Naive thymus-derived CD4-positive, alpha-beta T cell (primary cell): ENCODE results near the gene MALAT1. TPM values are rescaled to one million over a fixed set of nuclear protein-coding genes. Genes with fewer than 3 reads are reported as not detected.
A peak's percentile ranks its signal among the peaks of the same experiment; 100 is the strongest.

ENCODE experiments used
- ATAC-seq: fragments of 150-1000 bp; cut with Tn5 transposase; 2 replicates; pipeline ENCODE4 v1.10.0; 2021; ENCODE audit warnings: mild to moderate bottlenecking, moderate library complexity
- CTCF ChIA-PET: fragments of 350-600 bp; sonication (Branson Sonifier 250); formaldehyde crosslinking; loops from one replicate; lab custom pipeline; 2021; ENCODE audit warnings: antibody characterized with exemption; lab: Charles Lee
- POLR2A ChIA-PET: fragments of 350-600 bp; sonication (Branson Sonifier 250); formaldehyde crosslinking; loops from one replicate; lab custom pipeline; 2021; ENCODE audit warnings: antibody characterized with exemption, inconsistent platforms; lab: Charles Lee
- DNase-seq, 9 donors: peaks; one replicate each; pipeline versions ENCODE4 v3.0.0 to v3.0.0-alpha.2; 2020 to 2022; ENCODE audit warnings: mixed read lengths in 1 of 9
- H3K27ac ChIP-seq: one replicate; pipeline ENCODE4 v1.7.0; 2013; ENCODE audit warnings: mild to moderate bottlenecking, low read depth, low read length, moderate library complexity
- H3K27me3 ChIP-seq, 2 donors: one replicate each; pipeline ENCODE4 v1.7.0; 2013; ENCODE audit warnings: low read length in 2 of 2, mild to moderate bottlenecking in 2 of 2, moderate library complexity in 2 of 2; ENCODE audit not compliant: control insufficient read depth in 2 of 2, insufficient read depth in 2 of 2
- H3K36me3 ChIP-seq, 3 experiments: 1 replicate in 2 of 3; 2 replicates in 1 of 3; pipeline ENCODE4 v1.7.0; 2013; ENCODE audit warnings: low read length in 3 of 3, mild to moderate bottlenecking in 3 of 3, moderate library complexity in 1 of 3; ENCODE audit not compliant: insufficient read depth in 3 of 3, control insufficient read depth in 2 of 3
- H3K4me1 ChIP-seq, 2 donors: one replicate each; pipeline ENCODE4 v1.7.0; 2013; ENCODE audit warnings: low read length in 2 of 2, mild to moderate bottlenecking in 2 of 2, moderate library complexity in 1 of 2; ENCODE audit not compliant: control insufficient read depth in 2 of 2, insufficient read depth in 2 of 2
- H3K4me3 ChIP-seq: 2 replicates; pipeline ENCODE4 v1.7.0; 2013; ENCODE audit warnings: mild to moderate bottlenecking, low read length
- H3K9me3 ChIP-seq, 3 experiments: 1 replicate in 2 of 3; 2 replicates in 1 of 3; pipeline ENCODE4 v1.7.0; 2013; ENCODE audit warnings: low read length in 3 of 3; ENCODE audit not compliant: control insufficient read depth in 2 of 3
- H3K27ac Mint-ChIP-seq, 9 donors: one replicate each; pipeline ENCODE4 v1.8.0; 2020 to 2022; ENCODE audit warnings: mixed read lengths in 9 of 9, mild to moderate bottlenecking in 8 of 9, moderate library complexity in 5 of 9, inconsistent platforms in 2 of 9
- H3K27me3 Mint-ChIP-seq, 5 donors: one replicate each; pipeline ENCODE4 v1.8.0; 2021 to 2022; ENCODE audit warnings: mixed read lengths in 5 of 5, mild to moderate bottlenecking in 1 of 5
- H3K36me3 Mint-ChIP-seq, 5 donors: one replicate each; pipeline ENCODE4 v1.8.0; 2020 to 2022; ENCODE audit warnings: mixed read lengths in 5 of 5, mild to moderate bottlenecking in 3 of 5, inconsistent platforms in 1 of 5
- H3K4me1 Mint-ChIP-seq, 7 donors: one replicate each; pipeline ENCODE4 v1.8.0; 2020 to 2022; ENCODE audit warnings: mixed read lengths in 7 of 7, mild to moderate bottlenecking in 3 of 7, inconsistent platforms in 1 of 7
- H3K4me3 Mint-ChIP-seq, 10 donors: one replicate each; pipeline ENCODE4 v1.8.0; 2020 to 2022; ENCODE audit warnings: mild to moderate bottlenecking in 10 of 10, mixed read lengths in 10 of 10, moderate library complexity in 6 of 10, inconsistent platforms in 2 of 10
- H3K9me3 Mint-ChIP-seq, 11 donors: one replicate each; pipeline ENCODE4 v1.8.0; 2020 to 2022; ENCODE audit warnings: mixed read lengths in 11 of 11, mild to moderate bottlenecking in 4 of 11, inconsistent platforms in 1 of 11, moderate library complexity in 1 of 11
- intact Hi-C, 2 donors: fragments of 100-400 bp; cut with micrococcal nuclease; formaldehyde crosslinking; loops; one replicate each; pipeline ENCODE4 v1.15.1; 2023
- polyA plus RNA-seq, 2 donors: library from polyadenylated mRNA; unstranded; fragments of 300-500 nt; fragmentation: Illumina TruSeq; gene quantifications; one replicate each; pipeline ENCODE4 v1.2.3, GENCODE V29; 2021
- total RNA-seq, 6 experiments: library from RNA in 5 of 6; stranded (reverse) in 5 of 6; gene quantifications; 1 replicate in 5 of 6; 2 replicates in 1 of 6; pipeline ENCODE4 v1.2.3 and lab custom pipeline; 2021 to 2026

MALAT1 gene
- total and polyA plus RNA-seq, 7 experiments from 2014 or later, result 734 to 32,234 (median 30,857) TPM

DNA sequence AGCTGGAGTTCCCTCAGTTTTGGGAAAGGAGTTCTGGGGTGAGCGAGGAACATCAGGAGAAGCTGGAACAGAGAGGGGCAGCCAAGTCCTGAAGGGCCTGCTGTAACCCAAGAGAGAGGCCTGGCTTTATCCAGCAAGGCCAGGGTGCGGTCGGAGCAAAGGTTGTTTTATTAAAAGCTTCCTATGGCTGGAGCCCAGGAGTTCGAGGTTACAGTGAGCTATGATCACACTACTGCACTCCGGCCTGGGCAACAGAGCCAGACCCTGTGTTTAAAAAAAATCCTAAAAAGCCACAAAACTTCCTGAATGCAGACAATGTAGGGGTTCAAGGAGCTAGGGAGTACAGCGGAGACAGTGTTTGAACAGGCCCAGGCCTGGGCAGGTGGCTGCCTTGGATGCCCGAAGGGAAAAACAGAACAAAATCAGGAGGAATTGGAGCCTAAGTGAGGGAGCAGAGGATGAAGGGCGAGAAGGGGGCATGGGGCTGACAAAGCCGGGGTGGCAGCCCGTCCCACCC, 22.2 kb upstream of the MALAT1 start:
- Mint-ChIP-seq H3K27ac (peak overlapping the region; percentile 94 to 100 (median 96)), H3K9me3 (peaks cover 0 to 2% (median 0%) of the 10 kb centered on the region in 11 donors), H3K36me3 (no peaks in the 10 kb centered on the region), H3K4me1 (peaks cover 8 to 34% (median 20%) of the 10 kb centered on the region in 7 donors), H3K4me3 (peak overlapping the region; percentile 87 to 100 (median 94)), H3K27me3 (no peaks in the 10 kb centered on the region)
- H3K9me3 ChIP-seq, result no peaks in the 10 kb centered on the region
- intact Hi-C loops, result loop anchor here (1.0 to 2.0 kb wide), 3 partner anchors 21 to 54 kb away; partner anchors contain the start of gene NEAT1 (in 1 of the 2)
- H3K4me3 ChIP-seq, result peak overlapping the region; percentile 97
- ChIA-PET CTCF (interaction anchor here (0.7 to 3.6 kb wide), 8 partner anchors 11 to 96 kb away, joined by 3 to 18 read pairs (median 4); partner anchors contain the start of gene MALAT1), POLR2A (interaction anchor here (0.7 to 18.6 kb wide), 15 partner anchors 9 to 605 kb away, joined by 3 to 1164 read pairs (median 5); partner anchors contain the start of genes MALAT1, NEAT1 and SLC25A45)
- H3K27ac ChIP-seq, result peak overlapping the region; percentile 96
- no peaks in the 10 kb centered on the region for H3K36me3 ChIP-seq
- H3K27me3 ChIP-seq, result no peaks in the 10 kb centered on the region
- DNase-seq, result peak in 1 of 9 donors; percentile 15
- no peak for ATAC-seq
- H3K4me1 ChIP-seq, result peaks cover 11 to 23% of the 10 kb centered on the region in 2 donors

DNA sequence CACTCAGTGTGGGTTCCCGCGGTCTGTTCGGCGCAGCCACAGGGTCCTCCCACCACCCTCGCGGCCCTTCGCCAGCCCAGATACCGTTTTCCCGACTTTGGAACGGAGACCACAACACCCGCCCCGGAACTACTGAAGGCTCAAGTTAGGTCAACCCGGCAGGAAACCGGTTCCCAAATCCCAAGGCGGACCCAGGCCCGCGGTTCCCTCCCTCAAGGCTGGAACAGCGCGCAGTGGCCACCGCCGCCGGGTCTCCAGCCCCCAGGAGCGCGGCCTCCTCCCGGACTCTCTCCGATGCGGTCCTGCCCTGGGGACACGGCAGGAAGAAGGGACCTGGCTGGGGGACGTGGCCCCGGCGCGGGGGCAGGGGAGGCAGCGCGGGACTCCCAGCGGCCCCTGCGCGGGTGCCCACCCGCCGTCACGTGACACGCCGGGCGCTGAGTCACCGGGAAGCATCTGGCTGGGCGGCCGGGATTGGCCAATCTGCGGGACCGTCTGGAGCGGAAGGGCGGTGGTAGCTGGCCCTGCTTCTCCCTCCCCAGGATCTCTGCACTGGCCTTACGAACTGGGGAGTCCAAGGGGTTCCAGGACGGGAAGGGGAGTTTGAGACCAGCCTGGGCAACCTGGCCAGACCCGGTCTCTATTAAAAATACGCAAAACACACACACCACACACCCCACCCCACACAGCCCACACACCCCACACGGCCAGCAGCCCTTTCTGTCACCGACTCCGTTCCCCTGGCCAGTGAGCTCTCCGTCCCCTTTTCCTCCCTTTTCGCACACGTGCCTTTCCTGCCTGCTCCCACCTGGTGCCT, 21.5 kb upstream of the MALAT1 start:
- intact Hi-C loops, result loop anchor here (1.0 to 2.0 kb wide), 3 partner anchors 20 to 55 kb away; partner anchors contain the start of gene NEAT1 (in 1 of the 2)
- peak; percentile 94 for ATAC-seq
- peaks cover 6 to 17% of the 10 kb centered on the region in 2 donors for H3K4me1 ChIP-seq

DNA sequence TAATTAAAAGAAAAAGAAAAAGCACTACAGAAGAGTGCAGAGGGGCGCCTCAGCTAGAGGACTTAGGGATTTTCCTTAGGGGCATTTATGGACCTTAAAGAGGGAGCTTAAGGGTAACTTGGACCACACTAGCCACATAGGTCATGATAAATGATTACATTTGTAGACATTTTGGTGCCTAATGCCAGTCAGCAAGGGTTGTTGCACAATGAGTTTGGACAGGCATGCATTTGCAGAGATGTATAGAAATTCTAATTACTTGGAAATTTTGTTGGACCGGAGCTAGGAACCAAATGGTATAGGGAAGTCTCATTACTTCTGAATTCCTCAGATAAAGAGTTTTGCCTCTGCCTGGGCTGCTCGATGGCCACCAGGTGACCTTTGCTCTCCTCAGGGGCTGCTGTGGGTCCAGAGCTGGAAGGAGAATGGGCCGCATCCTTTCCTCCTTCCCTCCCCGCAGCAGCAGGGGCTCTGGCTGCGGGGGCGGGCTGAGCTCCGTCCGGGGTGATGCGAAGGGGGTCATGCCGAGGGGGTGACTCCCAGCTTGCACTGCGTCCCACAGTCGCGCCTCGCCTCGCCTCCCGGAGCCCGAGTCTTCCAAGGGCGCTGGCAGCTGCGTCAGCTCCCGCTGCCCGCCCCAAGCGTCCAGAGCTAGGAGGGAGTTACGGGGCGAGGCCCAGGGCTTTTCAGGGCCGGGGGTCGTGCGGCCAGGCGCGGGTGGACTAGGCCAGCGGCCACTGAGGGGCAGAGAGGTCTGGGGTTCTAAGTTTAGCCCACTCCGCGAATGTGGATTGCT, 20.3 kb upstream of the MALAT1 start:
- H3K36me3 Mint-ChIP-seq, result no peaks in the 10 kb centered on the region
- POLR2A ChIA-PET, result interaction anchor here (0.5 to 18.6 kb wide), 18 partner anchors 7 to 612 kb away, joined by 3 to 1164 read pairs (median 5); partner anchors contain the start of genes EHBP1L1, MALAT1, NEAT1 and SLC25A45
- Histone ChIP-seq H3K27ac (peak overlapping the region; percentile 37), H3K4me1 (peaks cover 6 to 12% of the 10 kb centered on the region in 2 donors), H3K36me3 (no peaks in the 10 kb centered on the region), H3K4me3 (no peak overlapping the region), H3K9me3 (no peaks in the 10 kb centered on the region), H3K27me3 (no peaks in the 10 kb centered on the region)
- H3K9me3 Mint-ChIP-seq, result peaks cover 0 to 2% (median 0%) of the 10 kb centered on the region in 11 donors
- H3K4me1 Mint-ChIP-seq, result peaks cover 8 to 32% (median 14%) of the 10 kb centered on the region in 7 donors
- peak overlapping the region in 8 of 10 donors; percentile 16 to 93 (median 60) for H3K4me3 Mint-ChIP-seq
- H3K27ac Mint-ChIP-seq, result peak overlapping the region in 6 of 9 donors; percentile 33 to 96 (median 76)
- H3K27me3 Mint-ChIP-seq, result peaks cover 0 to 4% (median 0%) of the 10 kb centered on the region in 5 donors
- CTCF ChIA-PET, result interaction anchor here (0.8 to 3.6 kb wide), 7 partner anchors 10 to 59 kb away, joined by 3 to 18 read pairs (median 3); partner anchors contain the start of gene MALAT1
- intact Hi-C loops, result no loop called here
- ATAC-seq, result no peak
- DNase-seq, result no peak

More for the DNA sequence above, 21.5 kb upstream of the MALAT1 start:
- H3K27ac ChIP-seq, result peak overlapping the region; percentile 96
- Mint-ChIP-seq H3K27me3 (peaks cover 0 to 2% (median 0%) of the 10 kb centered on the region in 5 donors), H3K36me3 (no peaks in the 10 kb centered on the region), H3K4me3 (peak overlapping the region; percentile 87 to 100 (median 96)), H3K4me1 (peaks cover 8 to 30% (median 14%) of the 10 kb centered on the region in 7 donors), H3K27ac (peak overlapping the region; percentile 94 to 100 (median 99)), H3K9me3 (peaks cover 0 to 2% (median 0%) of the 10 kb centered on the region in 11 donors)
- DNase-seq, result peak; percentile 69 to 96 (median 75)
- H3K4me3 ChIP-seq, result peak overlapping the region; percentile 97
- no peaks in the 10 kb centered on the region for H3K9me3 ChIP-seq
- POLR2A ChIA-PET, result interaction anchor here (0.6 to 18.6 kb wide), 19 partner anchors 8 to 611 kb away, joined by 3 to 1164 read pairs (median 5); partner anchors contain the start of genes MALAT1, NEAT1 and SLC25A45
- no peaks in the 10 kb centered on the region for H3K36me3 ChIP-seq
- H3K27me3 ChIP-seq, result no peaks in the 10 kb centered on the region
- CTCF ChIA-PET, result interaction anchor here (0.9 to 3.6 kb wide), 7 partner anchors 12 to 96 kb away, joined by 3 to 18 read pairs (median 4); partner anchors contain the start of gene MALAT1

DNA sequence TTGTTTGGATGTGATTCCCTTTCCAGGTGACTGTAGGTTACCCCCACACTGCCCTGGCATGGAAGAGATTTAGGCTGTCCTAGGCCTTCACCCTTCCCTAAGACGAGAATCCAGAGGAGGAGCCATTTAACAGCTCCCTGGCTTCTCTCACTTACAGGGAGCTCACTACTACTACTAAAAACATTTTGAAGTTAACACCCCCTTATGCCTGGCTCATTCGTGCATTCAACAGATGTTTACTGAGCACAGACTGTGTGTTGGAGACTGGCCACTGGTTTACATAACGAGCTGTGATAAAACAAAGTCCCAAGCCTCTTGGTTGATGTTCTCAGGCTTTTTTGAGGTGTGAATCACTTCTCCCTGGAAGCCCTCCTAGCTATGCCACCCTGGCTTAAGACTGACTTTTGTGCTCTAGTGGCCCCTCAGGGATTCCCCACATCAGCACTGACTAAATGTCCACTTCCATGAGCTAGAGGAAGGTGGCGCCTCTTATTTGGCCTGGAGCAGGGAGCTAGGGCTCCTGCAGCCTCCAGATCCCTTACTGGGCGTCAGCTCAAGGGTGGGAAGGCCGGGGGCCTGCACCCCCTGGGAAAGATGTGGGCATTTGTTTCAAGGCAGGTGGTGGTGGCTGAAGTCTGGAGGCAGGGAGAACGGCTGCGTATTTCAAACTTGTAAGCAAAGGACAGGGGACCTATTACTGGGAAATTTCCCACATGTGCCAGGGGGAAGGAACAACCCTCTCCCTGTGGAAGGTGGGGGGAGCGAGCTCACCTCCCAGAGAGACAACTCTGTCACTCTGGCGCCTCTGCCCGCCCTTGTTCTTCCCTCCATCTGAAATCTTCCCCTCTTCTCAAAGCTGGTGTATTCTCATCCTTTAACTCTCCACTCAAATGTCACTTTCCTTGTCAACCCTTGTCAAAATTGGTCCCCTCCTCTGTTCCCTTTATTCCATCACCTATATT, 19.4 kb upstream of the MALAT1 start:
- H3K4me3 Mint-ChIP-seq, result peak overlapping the region in 6 of 10 donors; percentile 5 to 59 (median 20)
- ChIA-PET POLR2A (interaction anchor here (0.8 to 18.6 kb wide), 6 partner anchors 8 to 344 kb away, joined by 3 to 1164 read pairs (median 64); partner anchors contain the start of genes MALAT1 and NEAT1), CTCF (interaction anchor here (0.7 to 3.6 kb wide), 5 partner anchors 9 to 60 kb away, joined by 3 to 18 read pairs (median 4); partner anchors contain the start of gene MALAT1)
- Histone ChIP-seq H3K27ac (peak overlapping the region; percentile 37), H3K36me3 (no peaks in the 10 kb centered on the region), H3K27me3 (no peaks in the 10 kb centered on the region), H3K4me3 (no peak overlapping the region), H3K9me3 (no peaks in the 10 kb centered on the region), H3K4me1 (peaks cover 6 to 12% of the 10 kb centered on the region in 2 donors)
- H3K4me1 Mint-ChIP-seq, result peaks cover 8 to 28% (median 14%) of the 10 kb centered on the region in 7 donors
- peak overlapping the region in 5 of 9 donors; percentile 56 to 80 (median 75) for H3K27ac Mint-ChIP-seq
- intact Hi-C loops, result no loop called here
- DNase-seq, result no peak
- H3K9me3 Mint-ChIP-seq, result peaks cover 0 to 2% (median 0%) of the 10 kb centered on the region in 11 donors
- ATAC-seq, result no peak
- H3K36me3 Mint-ChIP-seq, result no peaks in the 10 kb centered on the region
- peaks cover 0 to 4% (median 0%) of the 10 kb centered on the region in 5 donors for H3K27me3 Mint-ChIP-seq

DNA sequence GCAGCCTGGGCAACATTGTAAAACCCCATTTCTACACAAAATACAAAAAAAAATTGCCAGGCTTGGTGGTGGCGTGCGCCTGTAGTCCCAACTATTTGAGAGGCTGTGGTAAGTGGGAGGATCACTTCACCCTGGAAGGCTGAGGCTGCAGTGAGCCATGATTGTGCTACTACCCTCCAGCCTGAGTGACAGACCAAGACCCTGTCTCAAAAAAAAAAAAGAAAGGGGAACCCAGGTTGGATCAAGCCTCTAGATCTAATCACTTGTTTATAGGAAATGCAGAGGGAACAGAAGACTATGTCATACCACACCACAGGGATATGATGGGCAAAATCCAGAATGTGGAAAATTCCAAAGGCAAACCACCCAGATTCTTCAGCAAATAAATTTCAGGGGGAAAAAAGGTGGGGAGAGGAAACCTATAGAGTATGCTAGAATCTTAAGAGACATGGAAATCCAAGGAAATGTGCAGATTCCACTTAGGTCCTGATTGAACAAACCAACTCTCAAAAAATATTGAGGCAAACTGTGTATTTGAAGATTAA, 16.5 kb upstream of the MALAT1 start:
- POLR2A ChIA-PET, result interaction anchor here (0.8 to 18.8 kb wide), 5 partner anchors 8 to 22 kb away, joined by 5 to 1164 read pairs (median 122); partner anchors contain the start of gene MALAT1
- H3K4me1 Mint-ChIP-seq, result peaks cover 0 to 19% (median 6%) of the 10 kb centered on the region in 7 donors
- no peaks in the 10 kb centered on the region for H3K36me3 ChIP-seq

More for the DNA sequence above, 16.5 kb upstream of the MALAT1 start:
- H3K36me3 Mint-ChIP-seq, result no peaks in the 10 kb centered on the region
- H3K27ac ChIP-seq, result no peak overlapping the region
- no peaks in the 10 kb centered on the region for H3K27me3 ChIP-seq
- H3K9me3 Mint-ChIP-seq, result peaks cover 0 to 2% (median 0%) of the 10 kb centered on the region in 11 donors
- H3K27ac Mint-ChIP-seq, result no peak overlapping the region
- H3K4me3 ChIP-seq, result no peak overlapping the region
- H3K4me3 Mint-ChIP-seq, result no peak overlapping the region
- DNase-seq (no peak), ATAC-seq (no peak)
- intact Hi-C loops, result no loop called here
- peaks cover under 1 to 4% of the 10 kb centered on the region in 2 donors for H3K4me1 ChIP-seq
- CTCF ChIA-PET, result interaction anchor here (1.2 kb wide), 1 partner anchor 10 kb away, joined by 4 read pairs; no protein-coding TSS in a partner anchor
- no peaks in the 10 kb centered on the region for H3K9me3 ChIP-seq
- H3K27me3 Mint-ChIP-seq, result peaks cover 0 to 4% (median 0%) of the 10 kb centered on the region in 5 donors
